ENCODE data around the gene NFKBIB. TPM values are rescaled to one million over a fixed set of nuclear protein-coding genes. Genes with fewer than 3 reads are reported as not detected.

NFKBIB gene
- total and polyA plus RNA-seq, 2 donors: 12.6 to 23.6 TPM

- no peak for DNase-seq (ENCODE audit: low read depth in 6 of 9, low spot score in 9 of 9)
- WGBS: 96% methylated on average over 9 of the region's 9 CpGs
- peaks cover 4 to 7% of the 10 kb centered on the region in 2 donors for H3K36me3 ChIP-seq (ENCODE audit: control insufficient read depth in 2 of 2, insufficient read depth in 2 of 2, low read length in 1 of 2)
Observed at GRCh38 chr19:38917516-38917915, 17.7 kb downstream of the NFKBIB start.

GRCh38 chr19:38917921-38918491 lies 18.2 kb downstream of the NFKBIB start:
- DNase-seq (ENCODE audit: low read depth in 6 of 9, low spot score in 9 of 9): no peak
- Histone ChIP-seq H3K4me1 (ENCODE audit: control insufficient read depth in 2 of 2, insufficient read depth in 2 of 2, low read length in 2 of 2) (no peaks in the 10 kb centered on the region), H3K4me3 (ENCODE audit: low read length in 2 of 2) (no peak overlapping the region), H3K9me3 (ENCODE audit: control insufficient read depth in 2 of 2, insufficient read depth in 1 of 2, low read length in 1 of 2) (no peaks in the 10 kb centered on the region), H3K27ac (ENCODE audit: low read depth in 1 of 2, low read length in 1 of 2) (no peak overlapping the region), H3K27me3 (ENCODE audit: control insufficient read depth in 2 of 2, insufficient read depth in 1 of 2, low read length in 1 of 2) (peaks cover 0 to 1% of the 10 kb centered on the region in 2 donors), H3K36me3 (ENCODE audit: control insufficient read depth in 2 of 2, insufficient read depth in 2 of 2, low read length in 1 of 2) (peaks cover 4 to 7% of the 10 kb centered on the region in 2 donors)
- 95% methylated on average over 13 of the region's 13 CpGs for WGBS

More at GRCh38 chr19:38917516-38917915, 17.7 kb downstream of the NFKBIB start:
- Histone ChIP-seq H3K4me3 (ENCODE audit: low read length in 2 of 2) (no peak overlapping the region), H3K27me3 (ENCODE audit: control insufficient read depth in 2 of 2, insufficient read depth in 1 of 2, low read length in 1 of 2) (peaks cover 0 to 6% of the 10 kb centered on the region in 2 donors), H3K4me1 (ENCODE audit: control insufficient read depth in 2 of 2, insufficient read depth in 2 of 2, low read length in 2 of 2) (no peaks in the 10 kb centered on the region), H3K9me3 (ENCODE audit: control insufficient read depth in 2 of 2, insufficient read depth in 1 of 2, low read length in 1 of 2) (no peaks in the 10 kb centered on the region), H3K27ac (ENCODE audit: low read depth in 1 of 2, low read length in 1 of 2) (no peak overlapping the region)

DNA sequence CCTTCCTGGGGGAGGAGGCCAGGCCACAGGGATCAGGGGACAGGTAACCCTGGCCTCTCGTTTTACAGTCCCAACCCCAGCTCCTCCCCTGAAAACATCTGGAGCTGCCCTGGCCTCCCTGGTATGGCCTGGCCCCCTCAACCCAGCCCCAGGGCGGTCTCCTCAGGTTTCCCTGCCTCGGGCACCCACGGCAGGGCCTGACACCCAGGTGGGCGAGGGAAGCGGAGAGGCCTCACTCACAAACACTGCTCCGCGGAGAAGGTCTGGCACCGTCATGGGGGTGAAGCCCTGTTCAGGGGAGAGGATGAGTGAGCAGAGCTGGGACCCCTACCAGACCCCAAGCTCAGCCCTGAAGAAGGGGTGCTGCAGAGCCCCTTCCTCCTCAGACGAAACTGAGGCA lies 18.8 kb downstream of the NFKBIB start:
- WGBS: 95% methylated on average over 10 of the region's 10 CpGs

GRCh38 chr19:38919837-38920601 lies 20.2 kb downstream of the NFKBIB start:
- no peaks in the 10 kb centered on the region for H3K4me1 ChIP-seq (ENCODE audit: control insufficient read depth in 2 of 2, insufficient read depth in 2 of 2, low read length in 2 of 2)
- H3K36me3 ChIP-seq (ENCODE audit: control insufficient read depth in 2 of 2, insufficient read depth in 2 of 2, low read length in 1 of 2): peaks cover 7 to 12% of the 10 kb centered on the region in 2 donors
- no peak overlapping the region for H3K27ac ChIP-seq (ENCODE audit: low read depth in 1 of 2, low read length in 1 of 2)
- H3K9me3 ChIP-seq (ENCODE audit: control insufficient read depth in 2 of 2, insufficient read depth in 1 of 2, low read length in 1 of 2): no peaks in the 10 kb centered on the region
- WGBS: 89% methylated on average over 21 of the region's 21 CpGs
- H3K4me3 ChIP-seq (ENCODE audit: low read length in 2 of 2): no peak overlapping the region
- DNase-seq (ENCODE audit: low read depth in 6 of 9, low spot score in 9 of 9): no peak
- no peaks in the 10 kb centered on the region for H3K27me3 ChIP-seq (ENCODE audit: control insufficient read depth in 2 of 2, insufficient read depth in 1 of 2, low read length in 1 of 2)

More for the DNA sequence above, 18.8 kb downstream of the NFKBIB start:
- Histone ChIP-seq H3K27ac (ENCODE audit: low read depth in 1 of 2, low read length in 1 of 2) (no peak overlapping the region), H3K4me3 (ENCODE audit: low read length in 2 of 2) (no peak overlapping the region), H3K36me3 (ENCODE audit: control insufficient read depth in 2 of 2, insufficient read depth in 2 of 2, low read length in 1 of 2) (peaks cover 4 to 7% of the 10 kb centered on the region in 2 donors), H3K27me3 (ENCODE audit: control insufficient read depth in 2 of 2, insufficient read depth in 1 of 2, low read length in 1 of 2) (no peaks in the 10 kb centered on the region), H3K4me1 (ENCODE audit: control insufficient read depth in 2 of 2, insufficient read depth in 2 of 2, low read length in 2 of 2) (no peaks in the 10 kb centered on the region), H3K9me3 (ENCODE audit: control insufficient read depth in 2 of 2, insufficient read depth in 1 of 2, low read length in 1 of 2) (no peaks in the 10 kb centered on the region)
- DNase-seq (ENCODE audit: low read depth in 6 of 9, low spot score in 9 of 9): no peak

DNA sequence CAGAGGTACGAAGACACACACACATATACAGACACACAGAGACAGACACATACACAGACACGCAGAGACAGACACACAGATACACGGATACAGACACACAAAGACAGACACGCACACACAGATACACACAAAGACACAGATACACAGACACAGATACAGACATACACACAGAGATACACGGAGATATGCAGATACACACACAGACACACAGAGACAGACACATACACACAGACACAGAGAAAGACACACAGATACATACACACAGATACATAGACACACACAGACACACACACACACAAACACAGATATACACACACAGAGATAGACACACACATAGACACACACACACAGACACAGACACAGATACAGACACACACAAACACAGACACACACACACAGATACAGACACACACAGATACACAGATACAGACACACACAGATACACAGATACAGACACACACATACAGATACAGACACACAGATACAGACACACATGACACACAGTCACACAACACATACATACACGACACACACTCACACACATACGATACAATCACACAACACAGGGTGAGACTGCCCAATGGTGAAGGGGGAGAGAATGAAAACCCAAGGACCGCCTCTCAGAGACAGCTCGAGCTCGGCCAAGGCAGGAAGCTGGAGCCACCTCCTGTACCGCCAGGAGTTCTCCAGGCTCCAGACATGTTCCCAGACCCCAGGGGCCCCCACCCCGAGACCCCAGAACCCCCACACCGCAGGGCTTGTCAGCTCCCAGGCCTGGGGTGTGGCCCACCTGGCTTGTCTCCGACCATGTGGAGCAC lies 21.0 kb downstream of the NFKBIB start:
- Histone ChIP-seq H3K9me3 (ENCODE audit: control insufficient read depth in 2 of 2, insufficient read depth in 1 of 2, low read length in 1 of 2) (no peaks in the 10 kb centered on the region), H3K4me3 (ENCODE audit: low read length in 2 of 2) (no peak overlapping the region), H3K4me1 (ENCODE audit: control insufficient read depth in 2 of 2, insufficient read depth in 2 of 2, low read length in 2 of 2) (no peaks in the 10 kb centered on the region), H3K27ac (ENCODE audit: low read depth in 1 of 2, low read length in 1 of 2) (no peak overlapping the region), H3K27me3 (ENCODE audit: control insufficient read depth in 2 of 2, insufficient read depth in 1 of 2, low read length in 1 of 2) (no peaks in the 10 kb centered on the region), H3K36me3 (ENCODE audit: control insufficient read depth in 2 of 2, insufficient read depth in 2 of 2, low read length in 1 of 2) (peaks cover 10 to 16% of the 10 kb centered on the region in 2 donors)
- WGBS: 90% methylated on average over 14 of the region's 14 CpGs
- DNase-seq (ENCODE audit: low read depth in 6 of 9, low spot score in 9 of 9): no peak

DNA sequence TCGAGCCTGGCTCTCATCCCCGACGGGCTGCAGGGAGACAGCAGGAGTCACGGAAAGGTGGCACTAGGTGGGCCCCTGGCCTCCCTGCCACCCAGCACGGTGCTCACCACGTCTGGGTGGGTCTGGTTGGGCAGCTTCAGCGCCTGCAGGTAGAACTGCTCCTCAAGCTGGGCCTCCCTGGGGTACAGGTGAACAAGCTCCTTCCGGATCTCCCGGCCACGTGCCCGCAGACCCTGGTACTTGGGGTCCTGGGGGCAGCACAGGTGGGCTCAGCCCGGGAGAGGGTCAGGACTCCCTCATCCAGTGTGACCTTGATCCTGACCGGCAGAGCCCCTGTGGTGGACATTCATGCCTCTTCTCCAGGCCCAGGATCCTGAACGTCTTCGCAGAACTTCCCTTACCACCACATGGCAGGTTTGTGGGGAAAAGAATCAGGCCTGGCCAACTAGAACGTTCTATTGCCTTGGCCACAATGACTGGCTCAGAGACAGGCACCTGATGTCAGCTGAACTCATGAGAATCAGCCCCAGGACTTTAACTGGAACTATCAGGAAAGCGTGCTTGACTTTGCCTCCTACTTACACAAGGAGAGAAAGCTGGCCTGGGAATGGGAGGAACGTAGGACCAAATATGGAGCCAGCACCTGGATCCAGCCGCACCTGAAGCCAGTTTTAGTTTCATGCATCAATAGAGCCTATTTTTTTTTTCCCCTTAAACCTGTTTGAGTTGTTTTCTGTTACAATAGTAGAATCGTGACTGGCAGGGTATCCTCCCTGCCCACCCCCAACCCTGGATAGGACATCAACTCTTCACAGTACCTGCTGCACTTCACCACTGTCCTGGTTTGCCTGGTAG lies 21.9 kb downstream of the NFKBIB start:
- Histone ChIP-seq H3K27ac (ENCODE audit: low read depth in 1 of 2, low read length in 1 of 2) (no peak overlapping the region), H3K4me1 (ENCODE audit: control insufficient read depth in 2 of 2, insufficient read depth in 2 of 2, low read length in 2 of 2) (no peaks in the 10 kb centered on the region), H3K36me3 (ENCODE audit: control insufficient read depth in 2 of 2, insufficient read depth in 2 of 2, low read length in 1 of 2) (peaks cover 11 to 16% of the 10 kb centered on the region in 2 donors), H3K4me3 (ENCODE audit: low read length in 2 of 2) (no peak overlapping the region), H3K27me3 (ENCODE audit: control insufficient read depth in 2 of 2, insufficient read depth in 1 of 2, low read length in 1 of 2) (no peaks in the 10 kb centered on the region), H3K9me3 (ENCODE audit: control insufficient read depth in 2 of 2, insufficient read depth in 1 of 2, low read length in 1 of 2) (no peaks in the 10 kb centered on the region)
- WGBS: 97% methylated on average over 20 of the region's 20 CpGs
- no peak for DNase-seq (ENCODE audit: low read depth in 6 of 9, low spot score in 9 of 9)

- Histone ChIP-seq H3K36me3 (ENCODE audit: control insufficient read depth in 2 of 2, insufficient read depth in 2 of 2, low read length in 1 of 2) (peaks cover 11 to 16% of the 10 kb centered on the region in 2 donors), H3K4me1 (ENCODE audit: control insufficient read depth in 2 of 2, insufficient read depth in 2 of 2, low read length in 2 of 2) (no peaks in the 10 kb centered on the region), H3K27me3 (ENCODE audit: control insufficient read depth in 2 of 2, insufficient read depth in 1 of 2, low read length in 1 of 2) (no peaks in the 10 kb centered on the region), H3K9me3 (ENCODE audit: control insufficient read depth in 2 of 2, insufficient read depth in 1 of 2, low read length in 1 of 2) (no peaks in the 10 kb centered on the region), H3K4me3 (ENCODE audit: low read length in 2 of 2) (no peak overlapping the region), H3K27ac (ENCODE audit: low read depth in 1 of 2, low read length in 1 of 2) (no peak overlapping the region)
- DNase-seq (ENCODE audit: low read depth in 6 of 9, low spot score in 9 of 9): no peak
- WGBS: 99% methylated on average over 5 of the region's 5 CpGs
Observed at GRCh38 chr19:38922482-38922881, 22.7 kb downstream of the NFKBIB start.

GRCh38 chr19:38924388-38924787 lies 24.6 kb downstream of the NFKBIB start:
- DNase-seq (ENCODE audit: low read depth in 6 of 9, low spot score in 9 of 9): no peak
- no peaks in the 10 kb centered on the region for H3K9me3 ChIP-seq (ENCODE audit: control insufficient read depth in 2 of 2, insufficient read depth in 1 of 2, low read length in 1 of 2)
- H3K4me3 ChIP-seq (ENCODE audit: low read length in 2 of 2): no peak overlapping the region
- WGBS: 97% methylated on average over 7 of the region's 7 CpGs
- H3K27me3 ChIP-seq (ENCODE audit: control insufficient read depth in 2 of 2, insufficient read depth in 1 of 2, low read length in 1 of 2): no peaks in the 10 kb centered on the region
- H3K36me3 ChIP-seq (ENCODE audit: control insufficient read depth in 2 of 2, insufficient read depth in 2 of 2, low read length in 1 of 2): peaks cover 11 to 16% of the 10 kb centered on the region in 2 donors
- no peak overlapping the region for H3K27ac ChIP-seq (ENCODE audit: low read depth in 1 of 2, low read length in 1 of 2)
- H3K4me1 ChIP-seq (ENCODE audit: control insufficient read depth in 2 of 2, insufficient read depth in 2 of 2, low read length in 2 of 2): peaks cover 0 to 2% of the 10 kb centered on the region in 2 donors

Data from thymus (tissue), 11 donors.